ENCODE results near the gene CHCHD6.

DNA sequence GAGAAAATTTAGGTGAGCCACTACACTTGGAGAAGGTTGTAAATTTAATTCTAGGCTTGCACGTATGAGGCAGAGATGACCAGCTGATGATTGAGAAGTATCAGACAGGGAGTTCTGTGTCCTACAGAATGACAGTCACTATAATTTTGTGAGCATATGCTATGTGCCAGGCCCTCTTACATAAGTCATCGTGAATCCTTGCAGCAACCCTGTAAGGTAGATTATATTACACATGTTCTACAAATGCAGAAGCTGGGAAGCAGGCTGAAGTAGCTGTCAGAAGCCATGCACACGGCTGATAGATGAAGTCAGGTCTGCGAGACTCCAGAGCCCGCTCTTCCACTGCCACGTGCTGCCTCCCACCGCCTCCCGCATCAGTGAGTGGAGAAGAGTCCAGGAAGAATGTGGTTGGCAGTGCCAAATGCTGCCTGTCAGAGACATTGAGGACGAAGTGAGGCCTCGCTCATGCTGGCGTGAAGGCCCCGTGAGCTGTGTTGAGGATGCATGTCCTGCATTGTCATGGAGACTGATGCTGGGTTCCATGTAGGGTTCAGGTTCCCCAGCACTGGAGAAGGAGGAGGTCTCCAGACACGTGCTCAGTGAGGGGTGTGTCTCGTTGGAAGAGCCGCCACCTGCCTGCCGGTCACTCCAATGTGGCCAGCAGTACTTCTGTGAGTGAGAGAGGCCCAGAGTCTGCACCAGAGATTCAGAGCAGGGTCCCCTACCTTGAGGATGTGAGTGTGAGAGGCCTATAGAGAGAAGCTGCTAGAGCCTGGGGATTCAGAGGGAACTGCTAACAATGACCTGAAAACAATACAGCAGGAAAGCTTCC lies 155.6 kb downstream of the CHCHD6 start:
- no peak for TF ChIP-seq EZH2 (IDR thresholded peaks at IDR 0.05)
- TF ChIP-seq POLR2AphosphoS5 (IDR thresholded peaks at IDR 0.05; ENCODE audit: borderline replicate concordance, low read depth, low read length) = no peak

Measured in SK-N-MC (cell line).